HG03565 (cell line): ENCODE results near the gene BUD31.
"Not testable (repeated sequence)": the region's sequence is repeated elsewhere in the genome, so short reads cannot be mapped to it uniquely, and the experiment has no call there.

Source experiments
- ATAC-seq: cut with Tn5 transposase; IDR thresholded peaks from one replicate; pipeline ENCODE4 v1.9.1; 2021; ENCODE audit warnings: mild to moderate bottlenecking, moderate library complexity; ENCODE audit not compliant: unreplicated experiment

Gene BUD31

GRCh38 chr7:99380032-99380822 lies 28.5 kb upstream of the BUD31 start:
- ATAC-seq, result no peak

- peak; percentile 65 for ATAC-seq
These were observed 27.7 kb upstream of the BUD31 start for GRCh38 chr7:99380823-99381663.

- ATAC-seq, result no peak
These were observed 27.1 kb upstream of the BUD31 start for GRCh38 chr7:99381664-99382075.

- ATAC-seq, result no peak
These were observed 25.6 kb upstream of the BUD31 start for GRCh38 chr7:99383203-99383602.

- ATAC-seq, result no peak
These were observed 24.9 kb upstream of the BUD31 start for GRCh38 chr7:99383791-99384370.

GRCh38 chr7:99384523-99384922 lies 24.2 kb upstream of the BUD31 start:
- no peak for ATAC-seq

- no peak for ATAC-seq
These were observed 23.2 kb upstream of the BUD31 start for GRCh38 chr7:99385564-99385963.

- no peak for ATAC-seq
These were observed 22.1 kb upstream of the BUD31 start for GRCh38 chr7:99386584-99387238.

- not testable (repeated sequence) for ATAC-seq
These were observed 21.5 kb upstream of the BUD31 start for GRCh38 chr7:99387239-99387635.

- no peak for ATAC-seq
These were observed 20.9 kb upstream of the BUD31 start for GRCh38 chr7:99387912-99388311.

GRCh38 chr7:99389772-99390171 lies 19.0 kb upstream of the BUD31 start:
- ATAC-seq, result no peak

- no peak for ATAC-seq
These were observed 17.7 kb upstream of the BUD31 start for GRCh38 chr7:99390941-99391602.

- no peak for ATAC-seq
These were observed 16.7 kb upstream of the BUD31 start for GRCh38 chr7:99392046-99392445.

GRCh38 chr7:99392659-99393354 lies 16.0 kb upstream of the BUD31 start:
- ATAC-seq, result peak; percentile 45

- ATAC-seq, result no peak
These were observed 15.2 kb upstream of the BUD31 start for GRCh38 chr7:99393355-99394187.

GRCh38 chr7:99394188-99394502 lies 14.6 kb upstream of the BUD31 start:
- ATAC-seq, result no peak

GRCh38 chr7:99395616-99396327 lies 13.0 kb upstream of the BUD31 start:
- no peak for ATAC-seq

- ATAC-seq, result no peak
These were observed 12.1 kb upstream of the BUD31 start for GRCh38 chr7:99396418-99397296.
